H9 (cell line): Measurements from ENCODE around the gene MLLT3. TPM values are rescaled to one million over a fixed set of nuclear protein-coding genes. Genes with fewer than 3 reads are reported as not detected.
A peak's percentile ranks its signal among the peaks of the same experiment; 100 is the strongest.

ENCODE experiments used
- DNase-seq: peaks from one replicate; pipeline ENCODE4 v3.0.0-alpha.2; 2017
- H2AFZ ChIP-seq: one replicate; pipeline ENCODE4 v1.6.1; 2013; ENCODE audit warnings: mild to moderate bottlenecking, low read length, control low read depth, moderate library complexity
- H2AK5ac ChIP-seq: 2 replicates; pipeline ENCODE4 v1.6.1; 2013; ENCODE audit warnings: low read length, control low read depth, mixed read lengths; ENCODE audit not compliant: insufficient read length
- H2BK120ac ChIP-seq: one replicate; pipeline ENCODE4 v1.6.1; 2013; ENCODE audit warnings: low read depth, mild to moderate bottlenecking, low read length, control low read depth, inconsistent platforms; ENCODE audit not compliant: poor library complexity, severe bottlenecking
- H2BK12ac ChIP-seq: 2 replicates; pipeline ENCODE4 v1.6.1; 2013; ENCODE audit warnings: low read length, control low read depth, mixed read lengths, low read depth; ENCODE audit not compliant: insufficient read length
- H2BK15ac ChIP-seq: 2 replicates; pipeline ENCODE4 v1.6.1; 2013; ENCODE audit warnings: low read depth, low read length, control low read depth
- H2BK20ac ChIP-seq: one replicate; pipeline ENCODE4 v1.6.1; 2013; ENCODE audit warnings: low read depth, mild to moderate bottlenecking, low read length, control low read depth, inconsistent platforms; ENCODE audit not compliant: poor library complexity, severe bottlenecking
- H2BK5ac ChIP-seq: 2 replicates; pipeline ENCODE4 v1.6.1; 2013; ENCODE audit warnings: low read length, control low read depth, mixed read lengths; ENCODE audit not compliant: insufficient read length
- H3K14ac ChIP-seq: 2 replicates; pipeline ENCODE4 v1.6.1; 2013; ENCODE audit warnings: low read length, control low read depth; ENCODE audit not compliant: insufficient read depth
- H3K18ac ChIP-seq: 2 replicates; pipeline ENCODE4 v1.6.1; 2013; ENCODE audit warnings: low read depth, mild to moderate bottlenecking, mixed read lengths, low read length, control low read depth; ENCODE audit not compliant: insufficient read length
- H3K23ac ChIP-seq: 2 replicates; pipeline ENCODE4 v1.6.1; 2013; ENCODE audit warnings: low read length, control low read depth, mixed read lengths, low read depth; ENCODE audit not compliant: insufficient read length
- H3K23me2 ChIP-seq: 2 replicates; pipeline ENCODE4 v1.6.1; 2013; ENCODE audit warnings: low read depth, mild to moderate bottlenecking, mixed read lengths, low read length, control low read depth; ENCODE audit not compliant: insufficient read length, poor library complexity, severe bottlenecking
- H3K27ac ChIP-seq: 2 replicates; pipeline ENCODE4 v1.5.1; 2013; ENCODE audit warnings: low read length, control low read depth, mixed read lengths, low read depth; ENCODE audit not compliant: insufficient read length
- H3K27me3 ChIP-seq: 2 replicates; pipeline ENCODE4 v1.6.1; 2013; ENCODE audit warnings: low read length, control low read depth, inconsistent platforms; ENCODE audit not compliant: insufficient read depth
- H3K4ac ChIP-seq: 2 replicates; pipeline ENCODE4 v1.6.1; 2013; ENCODE audit warnings: low read depth, mild to moderate bottlenecking, control low read depth, inconsistent platforms, low read length, moderate library complexity
- H3K4me1 ChIP-seq: 2 replicates; pipeline ENCODE4 v1.6.1; 2013; ENCODE audit warnings: low read length, control low read depth, inconsistent platforms; ENCODE audit not compliant: insufficient read depth
- H3K4me2 ChIP-seq: 2 replicates; pipeline ENCODE4 v1.6.1; 2013; ENCODE audit warnings: low read length, control low read depth, mixed read lengths; ENCODE audit not compliant: insufficient read length, insufficient read depth
- H3K56ac ChIP-seq: 2 replicates; pipeline ENCODE4 v1.6.1; 2013; ENCODE audit warnings: low read depth, mild to moderate bottlenecking, mixed read lengths, low read length, control low read depth; ENCODE audit not compliant: insufficient read length
- H3K79me1 ChIP-seq: 2 replicates; pipeline ENCODE4 v1.6.1; 2013; ENCODE audit warnings: low read depth, mild to moderate bottlenecking, moderate library complexity, low read length, control low read depth, inconsistent platforms; ENCODE audit not compliant: insufficient read depth, poor library complexity, severe bottlenecking
- H3K79me2 ChIP-seq: 2 replicates; pipeline ENCODE4 v1.6.1; 2013; ENCODE audit warnings: low read length, control low read depth, inconsistent platforms; ENCODE audit not compliant: insufficient read depth
- H3K9ac ChIP-seq: 2 replicates; pipeline ENCODE4 v1.6.1; 2013; ENCODE audit warnings: low read length, control low read depth, mixed read lengths; ENCODE audit not compliant: insufficient read length; ENCODE audit errors: extremely low read depth
- H3K9me3 ChIP-seq: one replicate; pipeline ENCODE4 v1.6.1; 2013; ENCODE audit warnings: low read depth, low read length, inconsistent platforms; ENCODE audit not compliant: control insufficient read depth
- H3T11ph ChIP-seq: one replicate; pipeline ENCODE4 v1.6.1; 2013; ENCODE audit warnings: mild to moderate bottlenecking, low read length, control low read depth, inconsistent platforms
- H4K20me1 ChIP-seq: one replicate; pipeline ENCODE4 v1.6.1; 2013; ENCODE audit not compliant: control insufficient read depth, insufficient read length, insufficient read depth
- H4K5ac ChIP-seq: 2 replicates; pipeline ENCODE4 v1.6.1; 2013; ENCODE audit warnings: low read depth, mild to moderate bottlenecking, mixed read lengths, low read length, control low read depth; ENCODE audit not compliant: insufficient read length
- H4K8ac ChIP-seq: replicated peaks from 2 replicates; pipeline ENCODE4 v1.6.1; 2013; ENCODE audit warnings: low read length, control low read depth, mixed read lengths, low read depth; ENCODE audit not compliant: insufficient read length
- H4K91ac ChIP-seq: 2 replicates; pipeline ENCODE4 v1.6.1; 2013; ENCODE audit warnings: low read depth, mild to moderate bottlenecking, moderate library complexity, mixed read lengths, low read length, control low read depth; ENCODE audit not compliant: insufficient read length
- H3K27ac Mint-ChIP-seq, 3 experiments: 2 replicates in 2 of 3; 3 replicates in 1 of 3; pipeline ENCODE4 v1.8.0; 2020 to 2021; ENCODE audit warnings: mixed read lengths in 3 of 3, mild to moderate bottlenecking in 1 of 3, moderate library complexity in 1 of 3
- H3K27me3 Mint-ChIP-seq: 2 replicates; pipeline ENCODE4 v1.8.0; 2021; ENCODE audit warnings: low read depth, mild to moderate bottlenecking, moderate library complexity, mixed read lengths
- H3K36me3 Mint-ChIP-seq, 3 experiments: 2 replicates in 2 of 3; 3 replicates in 1 of 3; pipeline ENCODE4 v1.8.0; 2020 to 2021; ENCODE audit warnings: low read depth in 3 of 3, mixed read lengths in 3 of 3; ENCODE audit not compliant: insufficient read depth in 1 of 3
- H3K4me1 Mint-ChIP-seq, 2 experiments: 2 replicates each; pipeline ENCODE4 v1.8.0; 2020; ENCODE audit warnings: mixed read lengths in 2 of 2
- H3K4me3 Mint-ChIP-seq, 2 experiments: 2 replicates in 1 of 2; 3 replicates in 1 of 2; pipeline ENCODE4 v1.8.0; 2020 to 2021; ENCODE audit warnings: mild to moderate bottlenecking in 2 of 2, mixed read lengths in 2 of 2, moderate library complexity in 1 of 2
- H3K9me3 Mint-ChIP-seq, 2 experiments: 2 replicates in 1 of 2; 3 replicates in 1 of 2; pipeline ENCODE4 v1.8.0; 2020; ENCODE audit warnings: mild to moderate bottlenecking in 2 of 2, mixed read lengths in 2 of 2, moderate library complexity in 1 of 2
- WGBS: extraction: QIAGEN DNeasy Blood & Tissue Kit; methylation state at CpG from one replicate; pipeline ENCODE4 v1.1.7; 2013; ENCODE audit warnings: missing lambda C conversion rate, low lambda C conversion rate, mixed read lengths; ENCODE audit not compliant: insufficient read length; ENCODE audit errors: extremely low coverage; 5-methylcytosine and 5-hydroxymethylcytosine counted together
- total RNA-seq: library from RNA; stranded (reverse); gene quantifications from 2 replicates; pipeline ENCODE4 v1.2.1, GENCODE V29; 2021
- TF ChIP-seq, protein P1 (sequence below): fragments of 200-600 bp; sonication (generic); conservative IDR thresholded peaks from 3 replicates; pipeline ENCODE4 v1.8.0; 2021; ENCODE audit warnings: antibody characterized with exemption, mild to moderate bottlenecking

The MLLT3 gene
- total RNA-seq, 1 experiment from 2014 or later, result 3.9 TPM

- no peak overlapping the region for H3K4ac ChIP-seq
- no peak overlapping the region for H2BK12ac ChIP-seq
- no peak overlapping the region for H3K27ac ChIP-seq
- no peaks in the 10 kb centered on the region for H3K27me3 Mint-ChIP-seq
- no peak overlapping the region for H4K5ac ChIP-seq
- H4K91ac ChIP-seq, result no peak overlapping the region
- H2BK20ac ChIP-seq, result no peak overlapping the region
- no peak overlapping the region for H3K4me3 Mint-ChIP-seq
- no peak overlapping the region for H3K4me2 ChIP-seq
- no peak overlapping the region for H2AK5ac ChIP-seq
- no peak overlapping the region for H3K14ac ChIP-seq
- no peak overlapping the region for H2BK120ac ChIP-seq
- H4K20me1 ChIP-seq, result no peaks in the 10 kb centered on the region
- H3K23me2 ChIP-seq, result no peaks in the 10 kb centered on the region
- H2BK5ac ChIP-seq, result no peak overlapping the region
- no peaks in the 10 kb centered on the region for H3K36me3 Mint-ChIP-seq
- no peak overlapping the region for H4K8ac ChIP-seq
- peaks cover 25 to 35% of the 10 kb centered on the region in 2 experiments for H3K4me1 Mint-ChIP-seq
- H3K23ac ChIP-seq, result no peak overlapping the region
- no peak overlapping the region for H3K56ac ChIP-seq
- WGBS, result no CpG with 5 or more reads among the region's 2 CpGs
- H3K18ac ChIP-seq, result no peak overlapping the region
- H3K9ac ChIP-seq, result no peak overlapping the region
- H3K9me3 ChIP-seq, result no peaks in the 10 kb centered on the region
- no peak overlapping the region for H2BK15ac ChIP-seq
- H3T11ph ChIP-seq, result no peak overlapping the region
- no peaks in the 10 kb centered on the region for H3K27me3 ChIP-seq
- no peak for DNase-seq
- H3K79me2 ChIP-seq, result no peaks in the 10 kb centered on the region; the same call in 1 of the 2 replicates
- H3K4me1 ChIP-seq, result no peaks in the 10 kb centered on the region; the same call in 1 of the 2 replicates
- peak overlapping the region in 2 of 3 experiments; percentile 58 to 77; a peak in 4 of 7 replicates for H3K27ac Mint-ChIP-seq
- TF ChIP-seq, protein P1, sequence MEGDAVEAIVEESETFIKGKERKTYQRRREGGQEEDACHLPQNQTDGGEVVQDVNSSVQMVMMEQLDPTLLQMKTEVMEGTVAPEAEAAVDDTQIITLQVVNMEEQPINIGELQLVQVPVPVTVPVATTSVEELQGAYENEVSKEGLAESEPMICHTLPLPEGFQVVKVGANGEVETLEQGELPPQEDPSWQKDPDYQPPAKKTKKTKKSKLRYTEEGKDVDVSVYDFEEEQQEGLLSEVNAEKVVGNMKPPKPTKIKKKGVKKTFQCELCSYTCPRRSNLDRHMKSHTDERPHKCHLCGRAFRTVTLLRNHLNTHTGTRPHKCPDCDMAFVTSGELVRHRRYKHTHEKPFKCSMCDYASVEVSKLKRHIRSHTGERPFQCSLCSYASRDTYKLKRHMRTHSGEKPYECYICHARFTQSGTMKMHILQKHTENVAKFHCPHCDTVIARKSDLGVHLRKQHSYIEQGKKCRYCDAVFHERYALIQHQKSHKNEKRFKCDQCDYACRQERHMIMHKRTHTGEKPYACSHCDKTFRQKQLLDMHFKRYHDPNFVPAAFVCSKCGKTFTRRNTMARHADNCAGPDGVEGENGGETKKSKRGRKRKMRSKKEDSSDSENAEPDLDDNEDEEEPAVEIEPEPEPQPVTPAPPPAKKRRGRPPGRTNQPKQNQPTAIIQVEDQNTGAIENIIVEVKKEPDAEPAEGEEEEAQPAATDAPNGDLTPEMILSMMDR, result no peak
- no peaks in the 10 kb centered on the region for H3K9me3 Mint-ChIP-seq
- no peak overlapping the region for H2AFZ ChIP-seq
- no peaks in the 10 kb centered on the region for H3K79me1 ChIP-seq
Measured at GRCh38 chr9:20558566-20559016, 63.7 kb downstream of the MLLT3 start.
